ENCODE measurements around the gene SYT2. TPM values are rescaled to one million over a fixed set of nuclear protein-coding genes. Genes with fewer than 3 reads are reported as not detected.
"Not testable (repeated sequence)": the region's sequence is repeated elsewhere in the genome, so short reads cannot be mapped to it uniquely, and the experiment has no call there.

Gene SYT2
- total and polyA plus RNA-seq, 4 donors, result 0.03 to 0.09 (median 0.05) TPM; not detected in 1

GRCh38 chr1:202615208-202615500 lies 95.1 kb downstream of the SYT2 start:
- peak; percentile 14 for ATAC-seq (ENCODE audit: low FRiP score)
- DNase-seq, result peak in 1 of 2 donors; percentile 30
- H3K36me3 ChIP-seq (ENCODE audit: control insufficient read depth in 1 of 2, insufficient read depth in 2 of 2, low read length in 1 of 2); H3K9me3 ChIP-seq (ENCODE audit: control insufficient read depth, low read length); H3K4me1 ChIP-seq (ENCODE audit: control insufficient read depth in 1 of 2, insufficient read depth in 2 of 2, low read length in 2 of 2); H3K4me3 ChIP-seq (ENCODE audit: low read length in 2 of 2); intact Hi-C loops (cut with DNase I); H3K27me3 ChIP-seq (ENCODE audit: control insufficient read depth in 1 of 2, insufficient read depth in 2 of 2, low read length in 1 of 2): not testable (repeated sequence)
- 64 to 75% methylated on average over 1 of the region's 1 CpG for WGBS, 2 donors
- H3K27ac ChIP-seq (ENCODE audit: low read depth in 1 of 2, low read length in 2 of 2), result peak overlapping the region; percentile 41 to 64

- H3K9me3 ChIP-seq (ENCODE audit: control insufficient read depth, low read length); H3K4me1 ChIP-seq (ENCODE audit: control insufficient read depth in 1 of 2, insufficient read depth in 2 of 2, low read length in 2 of 2); ATAC-seq (ENCODE audit: low FRiP score); H3K4me3 ChIP-seq (ENCODE audit: low read length in 2 of 2); H3K27me3 ChIP-seq (ENCODE audit: control insufficient read depth in 1 of 2, insufficient read depth in 2 of 2, low read length in 1 of 2); intact Hi-C loops (cut with DNase I); H3K36me3 ChIP-seq (ENCODE audit: control insufficient read depth in 1 of 2, insufficient read depth in 2 of 2, low read length in 1 of 2): not testable (repeated sequence)
- peak in 1 of 2 donors; percentile 43 for DNase-seq
- 83 to 84% methylated on average over 11 of the region's 11 CpGs for WGBS, 2 donors
- peak overlapping the region in 1 of 2 donors; percentile 76 for H3K27ac ChIP-seq (ENCODE audit: low read depth in 1 of 2, low read length in 2 of 2)
Observed at GRCh38 chr1:202614363-202615207, 95.7 kb downstream of the SYT2 start.

GRCh38 chr1:202613571-202613970 lies 96.7 kb downstream of the SYT2 start:
- ATAC-seq (ENCODE audit: low FRiP score), result no peak

GRCh38 chr1:202612036-202612435 lies 98.2 kb downstream of the SYT2 start:
- H3K27me3 ChIP-seq (ENCODE audit: control insufficient read depth in 1 of 2, insufficient read depth in 2 of 2, low read length in 1 of 2); H3K27ac ChIP-seq (ENCODE audit: low read depth in 1 of 2, low read length in 2 of 2); H3K4me1 ChIP-seq (ENCODE audit: control insufficient read depth in 1 of 2, insufficient read depth in 2 of 2, low read length in 2 of 2); H3K9me3 ChIP-seq (ENCODE audit: control insufficient read depth, low read length); H3K4me3 ChIP-seq (ENCODE audit: low read length in 2 of 2); H3K36me3 ChIP-seq (ENCODE audit: control insufficient read depth in 1 of 2, insufficient read depth in 2 of 2, low read length in 1 of 2); intact Hi-C loops (cut with DNase I); DNase-seq; ATAC-seq (ENCODE audit: low FRiP score): not testable (repeated sequence)
- 94% methylated on average over 3 of the region's 3 CpGs for WGBS, 2 donors

More at GRCh38 chr1:202613571-202613970, 96.7 kb downstream of the SYT2 start:
- H3K36me3 ChIP-seq (ENCODE audit: control insufficient read depth in 1 of 2, insufficient read depth in 2 of 2, low read length in 1 of 2), result no peaks in the 10 kb centered on the region
- 94 to 96% methylated on average over 4 of the region's 4 CpGs for WGBS, 2 donors
- intact Hi-C loops (cut with DNase I), result no loop called here
- H3K4me1 ChIP-seq (ENCODE audit: control insufficient read depth in 1 of 2, insufficient read depth in 2 of 2, low read length in 2 of 2), result peaks cover 0 to 6% of the 10 kb centered on the region in 2 donors
- no peak overlapping the region for H3K27ac ChIP-seq (ENCODE audit: low read depth in 1 of 2, low read length in 2 of 2)
- H3K9me3 ChIP-seq (ENCODE audit: control insufficient read depth, low read length), result no peaks in the 10 kb centered on the region
- H3K4me3 ChIP-seq (ENCODE audit: low read length in 2 of 2), result no peak overlapping the region
- H3K27me3 ChIP-seq (ENCODE audit: control insufficient read depth in 1 of 2, insufficient read depth in 2 of 2, low read length in 1 of 2), result no peaks in the 10 kb centered on the region
- DNase-seq, result peak in 1 of 2 donors; percentile 63

- intact Hi-C loops (cut with DNase I), result no loop called here
- Histone ChIP-seq H3K9me3 (ENCODE audit: control insufficient read depth, low read length) (no peaks in the 10 kb centered on the region), H3K36me3 (ENCODE audit: control insufficient read depth in 1 of 2, insufficient read depth in 2 of 2, low read length in 1 of 2) (peaks cover 0 to 5% of the 10 kb centered on the region in 2 donors), H3K4me1 (ENCODE audit: control insufficient read depth in 1 of 2, insufficient read depth in 2 of 2, low read length in 2 of 2) (no peaks in the 10 kb centered on the region), H3K27me3 (ENCODE audit: control insufficient read depth in 1 of 2, insufficient read depth in 2 of 2, low read length in 1 of 2) (no peaks in the 10 kb centered on the region), H3K27ac (ENCODE audit: low read depth in 1 of 2, low read length in 2 of 2) (no peak overlapping the region), H3K4me3 (ENCODE audit: low read length in 2 of 2) (no peak overlapping the region)
- peak in 1 of 2 donors; percentile 61 for DNase-seq
- no peak for ATAC-seq (ENCODE audit: low FRiP score)
- 87 to 90% methylated on average over 5 of the region's 5 CpGs for WGBS, 2 donors
Observed at GRCh38 chr1:202605515-202605914, 104.7 kb downstream of the SYT2 start.

GRCh38 chr1:202603435-202603834 lies 106.8 kb downstream of the SYT2 start:
- Histone ChIP-seq H3K36me3 (ENCODE audit: control insufficient read depth in 1 of 2, insufficient read depth in 2 of 2, low read length in 1 of 2) (peaks cover 0 to 5% of the 10 kb centered on the region in 2 donors), H3K27me3 (ENCODE audit: control insufficient read depth in 1 of 2, insufficient read depth in 2 of 2, low read length in 1 of 2) (no peaks in the 10 kb centered on the region), H3K4me3 (ENCODE audit: low read length in 2 of 2) (no peak overlapping the region), H3K4me1 (ENCODE audit: control insufficient read depth in 1 of 2, insufficient read depth in 2 of 2, low read length in 2 of 2) (no peaks in the 10 kb centered on the region), H3K9me3 (ENCODE audit: control insufficient read depth, low read length) (no peaks in the 10 kb centered on the region), H3K27ac (ENCODE audit: low read depth in 1 of 2, low read length in 2 of 2) (peak overlapping the region in 1 of 2 donors; percentile 21)
- 81% methylated on average over 2 of the region's 2 CpGs for WGBS, 2 donors
- no peak for DNase-seq
- no peak for ATAC-seq (ENCODE audit: low FRiP score)
- intact Hi-C loops (cut with DNase I), result no loop called here

- no peak overlapping the region for H3K4me3 ChIP-seq (ENCODE audit: low read length in 2 of 2)
- no peaks in the 10 kb centered on the region for H3K27me3 ChIP-seq (ENCODE audit: control insufficient read depth in 1 of 2, insufficient read depth in 2 of 2, low read length in 1 of 2)
- intact Hi-C loops (cut with DNase I), result no loop called here
- no peaks in the 10 kb centered on the region for H3K4me1 ChIP-seq (ENCODE audit: control insufficient read depth in 1 of 2, insufficient read depth in 2 of 2, low read length in 2 of 2)
- peak; percentile 6 for ATAC-seq (ENCODE audit: low FRiP score)
- DNase-seq, result no peak
- 78 to 80% methylated on average over 10 of the region's 10 CpGs for WGBS, 2 donors
- peaks cover 0 to 2% of the 10 kb centered on the region in 2 donors for H3K36me3 ChIP-seq (ENCODE audit: control insufficient read depth in 1 of 2, insufficient read depth in 2 of 2, low read length in 1 of 2)
- H3K9me3 ChIP-seq (ENCODE audit: control insufficient read depth, low read length), result no peaks in the 10 kb centered on the region
- H3K27ac ChIP-seq (ENCODE audit: low read depth in 1 of 2, low read length in 2 of 2), result no peak overlapping the region
Observed at GRCh38 chr1:202600432-202601041, 109.7 kb downstream of the SYT2 start.

- intact Hi-C loops (cut with DNase I), result loop anchor here (5.0 kb wide), 1 partner anchor 98 kb away; no protein-coding TSS in a partner anchor
- Histone ChIP-seq H3K27me3 (ENCODE audit: control insufficient read depth in 1 of 2, insufficient read depth in 2 of 2, low read length in 1 of 2) (no peaks in the 10 kb centered on the region), H3K9me3 (ENCODE audit: control insufficient read depth, low read length) (no peaks in the 10 kb centered on the region), H3K4me1 (ENCODE audit: control insufficient read depth in 1 of 2, insufficient read depth in 2 of 2, low read length in 2 of 2) (no peaks in the 10 kb centered on the region), H3K4me3 (ENCODE audit: low read length in 2 of 2) (no peak overlapping the region), H3K36me3 (ENCODE audit: control insufficient read depth in 1 of 2, insufficient read depth in 2 of 2, low read length in 1 of 2) (peaks cover 0 to 2% of the 10 kb centered on the region in 2 donors), H3K27ac (ENCODE audit: low read depth in 1 of 2, low read length in 2 of 2) (peak overlapping the region in 1 of 2 donors; percentile 47)
- ATAC-seq (ENCODE audit: low FRiP score), result peak; percentile 67
- WGBS, 2 donors, result 35 to 36% methylated on average over 16 of the region's 16 CpGs
- peak; percentile 80 to 84 for DNase-seq
Observed at GRCh38 chr1:202599669-202600431, 110.4 kb downstream of the SYT2 start.
